GM23338 (cell line): Measurements from ENCODE around the gene ZCCHC2. TPM values are rescaled to one million over a fixed set of nuclear protein-coding genes. Genes with fewer than 3 reads are reported as not detected.
A peak's percentile ranks its signal among the peaks of the same experiment; 100 is the strongest.

Experiments
- ATAC-seq: fragments of 200-7000 bp; cut with Tn5 transposase; 3 replicates; pipeline ENCODE4 v1.9.1; 2020
- DNase-seq: peaks from one replicate; pipeline ENCODE4 v3.0.0-alpha.2; 2015; ENCODE audit warnings: low spot score
- H2AFZ ChIP-seq: fragments of 200-600 bp; sonication (generic); 2 replicates; pipeline ENCODE4 v1.8.0; 2016; ENCODE audit warnings: antibody characterized with exemption, mild to moderate bottlenecking, moderate library complexity
- H3F3A ChIP-seq: fragments of 200-600 bp; sonication (generic); replicated peaks from 2 replicates; pipeline ENCODE4 v1.8.0; 2017; ENCODE audit warnings: antibody characterized with exemption, mixed run types, low read depth
- H3K27ac ChIP-seq: fragments of 200-600 bp; sonication (generic); 2 replicates; pipeline ENCODE4 v1.6.1; 2016; ENCODE audit warnings: low read depth
- H3K27me3 ChIP-seq: fragments of 200-600 bp; sonication (generic); 2 replicates; pipeline ENCODE4 v1.8.0; 2016; ENCODE audit warnings: mild to moderate bottlenecking, mixed run types, moderate library complexity; ENCODE audit not compliant: insufficient read depth
- H3K36me3 ChIP-seq: fragments of 200-600 bp; sonication (generic); 2 replicates; pipeline ENCODE4 v1.8.0; 2016; ENCODE audit warnings: mild to moderate bottlenecking; ENCODE audit not compliant: insufficient read depth
- H3K4me1 ChIP-seq: fragments of 200-600 bp; sonication (generic); 2 replicates; pipeline ENCODE4 v1.8.0; 2016; ENCODE audit warnings: mild to moderate bottlenecking, moderate library complexity; ENCODE audit not compliant: insufficient read depth
- H3K4me2 ChIP-seq: fragments of 200-600 bp; sonication (generic); 2 replicates; pipeline ENCODE4 v1.7.1; 2017; ENCODE audit warnings: mixed run types
- H3K4me3 ChIP-seq: fragments of 200-600 bp; sonication (generic); 2 replicates; pipeline ENCODE4 v1.6.1; 2016; ENCODE audit warnings: mixed run types
- H3K79me2 ChIP-seq: fragments of 200-600 bp; sonication (generic); replicated peaks from 2 replicates; pipeline ENCODE4 v1.8.0; 2017; ENCODE audit warnings: mild to moderate bottlenecking; ENCODE audit not compliant: insufficient read depth
- H3K9me2 ChIP-seq: fragments of 200-600 bp; sonication (generic); 2 replicates; pipeline ENCODE4 v1.8.0; 2017; ENCODE audit not compliant: insufficient read depth
- H4K20me1 ChIP-seq: fragments of 200-600 bp; sonication (generic); replicated peaks from 2 replicates; pipeline ENCODE4 v1.8.0; 2017; ENCODE audit warnings: mild to moderate bottlenecking; ENCODE audit not compliant: insufficient read depth
- H3K27ac Mint-ChIP-seq: 2 replicates; pipeline ENCODE4 v1.8.0; 2020; ENCODE audit warnings: inconsistent platforms, mild to moderate bottlenecking, moderate library complexity, mixed read lengths
- H3K27me3 Mint-ChIP-seq: 3 replicates; pipeline ENCODE4 v1.8.0; 2022; ENCODE audit warnings: low read depth, mild to moderate bottlenecking, moderate library complexity, mixed read lengths, inconsistent platforms; ENCODE audit not compliant: insufficient read depth, poor library complexity
- H3K36me3 Mint-ChIP-seq: 3 replicates; pipeline ENCODE4 v1.8.0; 2021; ENCODE audit warnings: low read depth, mild to moderate bottlenecking, inconsistent platforms, moderate library complexity, mixed read lengths
- H3K4me1 Mint-ChIP-seq: 3 replicates; pipeline ENCODE4 v1.8.0; 2020; ENCODE audit warnings: mild to moderate bottlenecking, inconsistent platforms, mixed read lengths
- H3K4me3 Mint-ChIP-seq: 3 replicates; pipeline ENCODE4 v1.8.0; 2021; ENCODE audit warnings: moderate library complexity, mild to moderate bottlenecking, inconsistent platforms, mixed read lengths
- H3K9me3 Mint-ChIP-seq: 3 replicates; pipeline ENCODE4 v1.8.0; 2020; ENCODE audit warnings: moderate library complexity, mild to moderate bottlenecking, inconsistent platforms, mixed read lengths
- CREB1 ChIP-seq: fragments of 250-450 bp; sonication (Bioruptor Pico); IDR thresholded peaks from 2 replicates; pipeline ENCODE4 v1.5.0; 2020; ENCODE audit warnings: low read depth, mild to moderate bottlenecking, moderate library complexity
- EZH2 ChIP-seq: fragments of 200-600 bp; sonication (generic); IDR thresholded peaks from one replicate; pipeline ENCODE4 v1.8.0; 2017; ENCODE audit warnings: antibody characterized with exemption, mild to moderate bottlenecking, low read depth; ENCODE audit not compliant: unreplicated experiment
- EZH2phosphoT487 ChIP-seq: fragments of 200-600 bp; sonication (generic); IDR thresholded peaks from one replicate; pipeline ENCODE4 v1.8.1; 2018; ENCODE audit warnings: antibody characterized with exemption; ENCODE audit not compliant: unreplicated experiment
- JUNB ChIP-seq: IDR thresholded peaks from one replicate; pipeline ENCODE4 v1.6.1; 2016; ENCODE audit warnings: antibody characterized with exemption; ENCODE audit not compliant: unreplicated experiment
- NANOG ChIP-seq: IDR thresholded peaks from 2 replicates; pipeline ENCODE4 v1.6.1; 2016; ENCODE audit warnings: antibody characterized with exemption, borderline replicate concordance
- POLR2AphosphoS5 ChIP-seq: IDR thresholded peaks from 2 replicates; pipeline ENCODE4 v1.6.1; 2016; ENCODE audit warnings: antibody characterized with exemption, low read depth
- REST ChIP-seq: IDR thresholded peaks from one replicate; pipeline ENCODE4 v1.6.1; 2018; ENCODE audit warnings: antibody characterized with exemption; ENCODE audit not compliant: unreplicated experiment
- STAT1 ChIP-seq: IDR thresholded peaks from one replicate; pipeline ENCODE4 v1.6.1; 2016; ENCODE audit warnings: antibody characterized with exemption; ENCODE audit not compliant: unreplicated experiment
- ZNF331 ChIP-seq: fragments of 250-450 bp; sonication (Bioruptor Pico); IDR thresholded peaks from 2 replicates; pipeline ENCODE4 v1.5.0; 2020; ENCODE audit warnings: low read depth, mild to moderate bottlenecking, moderate library complexity
- polyA plus RNA-seq: library from polyadenylated mRNA; unstranded; fragments of >200 nt; fragmentation: Nextera tagmentation; extraction: Ambion mirVana; gene quantifications from 2 replicates; pipeline ENCODE4 v1.2.1, GENCODE V29; 2016
- total RNA-seq: library from RNA; depleted of rRNA; stranded (reverse); fragments of >200 nt; shearing (Covaris generic); gene quantifications from 2 replicates; pipeline ENCODE4 v1.2.3, GENCODE V29; 2014
- TF ChIP-seq, protein P1 (sequence below): fragments of 250-450 bp; sonication (Bioruptor Pico); IDR thresholded peaks from 2 replicates; pipeline ENCODE4 v1.5.0; 2020; ENCODE audit warnings: mild to moderate bottlenecking, moderate library complexity
- TF ChIP-seq, protein P2 (sequence below), 2 experiments: fragments of 200-600 bp in 1 of 2; sonication (generic) in 1 of 2; conservative IDR thresholded peaks; 2 replicates each; pipeline versions ENCODE4 v1.5.1 to v1.6.1; 2016 to 2017; ENCODE audit warnings: antibody characterized with exemption in 2 of 2, low read depth in 2 of 2, mild to moderate bottlenecking in 2 of 2, moderate library complexity in 1 of 2

ZCCHC2 gene
- total and polyA plus RNA-seq, 2 experiments from 2014 or later: 5.4 to 15.4 TPM

- no peaks in the 10 kb centered on the region for H4K20me1 ChIP-seq
- no peaks in the 10 kb centered on the region for H3K9me2 ChIP-seq
- TF ChIP-seq, protein P1, sequence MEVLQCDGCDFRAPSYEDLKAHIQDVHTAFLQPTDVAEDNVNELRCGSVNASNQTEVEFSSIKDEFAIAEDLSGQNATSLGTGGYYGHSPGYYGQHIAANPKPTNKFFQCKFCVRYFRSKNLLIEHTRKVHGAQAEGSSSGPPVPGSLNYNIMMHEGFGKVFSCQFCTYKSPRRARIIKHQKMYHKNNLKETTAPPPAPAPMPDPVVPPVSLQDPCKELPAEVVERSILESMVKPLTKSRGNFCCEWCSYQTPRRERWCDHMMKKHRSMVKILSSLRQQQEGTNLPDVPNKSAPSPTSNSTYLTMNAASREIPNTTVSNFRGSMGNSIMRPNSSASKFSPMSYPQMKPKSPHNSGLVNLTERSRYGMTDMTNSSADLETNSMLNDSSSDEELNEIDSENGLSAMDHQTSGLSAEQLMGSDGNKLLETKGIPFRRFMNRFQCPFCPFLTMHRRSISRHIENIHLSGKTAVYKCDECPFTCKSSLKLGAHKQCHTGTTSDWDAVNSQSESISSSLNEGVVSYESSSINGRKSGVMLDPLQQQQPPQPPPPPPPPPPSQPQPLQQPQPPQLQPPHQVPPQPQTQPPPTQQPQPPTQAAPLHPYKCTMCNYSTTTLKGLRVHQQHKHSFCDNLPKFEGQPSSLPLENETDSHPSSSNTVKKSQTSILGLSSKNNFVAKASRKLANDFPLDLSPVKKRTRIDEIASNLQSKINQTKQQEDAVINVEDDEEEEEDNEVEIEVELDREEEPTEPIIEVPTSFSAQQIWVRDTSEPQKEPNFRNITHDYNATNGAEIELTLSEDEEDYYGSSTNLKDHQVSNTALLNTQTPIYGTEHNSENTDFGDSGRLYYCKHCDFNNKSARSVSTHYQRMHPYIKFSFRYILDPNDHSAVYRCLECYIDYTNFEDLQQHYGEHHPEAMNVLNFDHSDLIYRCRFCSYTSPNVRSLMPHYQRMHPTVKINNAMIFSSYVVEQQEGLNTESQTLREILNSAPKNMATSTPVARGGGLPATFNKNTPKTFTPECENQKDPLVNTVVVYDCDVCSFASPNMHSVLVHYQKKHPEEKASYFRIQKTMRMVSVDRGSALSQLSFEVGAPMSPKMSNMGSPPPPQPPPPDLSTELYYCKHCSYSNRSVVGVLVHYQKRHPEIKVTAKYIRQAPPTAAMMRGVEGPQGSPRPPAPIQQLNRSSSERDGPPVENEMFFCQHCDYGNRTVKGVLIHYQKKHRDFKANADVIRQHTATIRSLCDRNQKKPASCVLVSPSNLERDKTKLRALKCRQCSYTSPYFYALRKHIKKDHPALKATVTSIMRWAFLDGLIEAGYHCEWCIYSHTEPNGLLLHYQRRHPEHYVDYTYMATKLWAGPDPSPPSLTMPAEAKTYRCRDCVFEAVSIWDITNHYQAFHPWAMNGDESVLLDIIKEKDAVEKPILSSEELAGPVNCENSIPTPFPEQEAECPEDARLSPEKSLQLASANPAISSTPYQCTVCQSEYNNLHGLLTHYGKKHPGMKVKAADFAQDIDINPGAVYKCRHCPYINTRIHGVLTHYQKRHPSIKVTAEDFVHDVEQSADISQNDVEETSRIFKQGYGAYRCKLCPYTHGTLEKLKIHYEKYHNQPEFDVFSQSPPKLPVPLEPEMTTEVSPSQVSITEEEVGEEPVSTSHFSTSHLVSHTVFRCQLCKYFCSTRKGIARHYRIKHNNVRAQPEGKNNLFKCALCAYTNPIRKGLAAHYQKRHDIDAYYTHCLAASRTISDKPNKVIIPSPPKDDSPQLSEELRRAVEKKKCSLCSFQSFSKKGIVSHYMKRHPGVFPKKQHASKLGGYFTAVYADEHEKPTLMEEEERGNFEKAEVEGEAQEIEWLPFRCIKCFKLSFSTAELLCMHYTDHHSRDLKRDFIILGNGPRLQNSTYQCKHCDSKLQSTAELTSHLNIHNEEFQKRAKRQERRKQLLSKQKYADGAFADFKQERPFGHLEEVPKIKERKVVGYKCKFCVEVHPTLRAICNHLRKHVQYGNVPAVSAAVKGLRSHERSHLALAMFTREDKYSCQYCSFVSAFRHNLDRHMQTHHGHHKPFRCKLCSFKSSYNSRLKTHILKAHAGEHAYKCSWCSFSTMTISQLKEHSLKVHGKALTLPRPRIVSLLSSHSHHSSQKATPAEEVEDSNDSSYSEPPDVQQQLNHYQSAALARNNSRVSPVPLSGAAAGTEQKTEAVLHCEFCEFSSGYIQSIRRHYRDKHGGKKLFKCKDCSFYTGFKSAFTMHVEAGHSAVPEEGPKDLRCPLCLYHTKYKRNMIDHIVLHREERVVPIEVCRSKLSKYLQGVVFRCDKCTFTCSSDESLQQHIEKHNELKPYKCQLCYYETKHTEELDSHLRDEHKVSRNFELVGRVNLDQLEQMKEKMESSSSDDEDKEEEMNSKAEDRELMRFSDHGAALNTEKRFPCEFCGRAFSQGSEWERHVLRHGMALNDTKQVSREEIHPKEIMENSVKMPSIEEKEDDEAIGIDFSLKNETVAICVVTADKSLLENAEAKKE (CRISPR knock-in tag): no peak
- TF ChIP-seq ZNF331 (CRISPR knock-in tag) (no peak), NANOG (no peak), POLR2AphosphoS5 (no peak)
- no peaks in the 10 kb centered on the region for H3K27me3 ChIP-seq
- no peaks in the 10 kb centered on the region for H3K79me2 ChIP-seq
- Mint-ChIP-seq H3K9me3 (no peaks in the 10 kb centered on the region), H3K4me3 (no peak overlapping the region), H3K4me1 (peaks cover 32% of the 10 kb centered on the region), H3K36me3 (no peaks in the 10 kb centered on the region), H3K27ac (no peak overlapping the region), H3K27me3 (peaks cover 14% of the 10 kb centered on the region)
- ATAC-seq: no peak
- DNase-seq: no peak
- 0 out of 2 replicates have a peak overlapping the region, but pooled peaks have one; percentile 32 for H2AFZ ChIP-seq
- peaks cover 14% of the 10 kb centered on the region for H3K4me1 ChIP-seq
- no peaks in the 10 kb centered on the region for H3K36me3 ChIP-seq
- H3F3A ChIP-seq: 0 out of 2 replicates have a peak, but pooled peaks cover 6% of the 10 kb centered on the region
- no peak overlapping the region for H3K4me2 ChIP-seq
- H3K4me3 ChIP-seq: no peak overlapping the region
- no peak overlapping the region for H3K27ac ChIP-seq
These were observed 86.9 kb downstream of the ZCCHC2 start for GRCh38 chr18:62609764-62610163.

DNA sequence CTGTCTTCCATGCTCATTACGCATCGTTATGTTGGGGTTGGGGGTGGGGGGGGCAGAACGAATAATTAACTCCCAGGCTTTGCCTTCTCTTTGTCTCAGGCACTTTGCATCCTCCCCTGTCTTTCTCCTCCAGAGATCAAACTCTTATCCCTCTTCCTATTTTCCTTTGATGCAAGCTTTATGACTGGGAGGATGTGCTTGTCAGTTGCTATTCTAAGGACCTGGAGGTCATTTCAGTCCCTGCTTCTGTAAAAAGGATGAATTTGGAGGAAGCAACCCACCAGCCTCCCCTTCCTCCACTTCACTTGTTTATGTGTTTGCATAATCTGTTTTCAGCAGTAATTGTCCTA, 87.5 kb downstream of the ZCCHC2 start:
- H2AFZ ChIP-seq: peak overlapping the region; percentile 99; the same call in 1 of the 2 replicates
- peaks cover 14% of the 10 kb centered on the region for H3K4me1 ChIP-seq
- H3K27ac Mint-ChIP-seq: no peak overlapping the region
- H3K4me3 ChIP-seq: peak overlapping the region; percentile 36; the same call in 1 of the 2 replicates
- no peaks in the 10 kb centered on the region for H3K27me3 ChIP-seq
- H3F3A ChIP-seq: 0 out of 2 replicates have a peak, but pooled peaks cover 6% of the 10 kb centered on the region
- H3K9me3 Mint-ChIP-seq: no peaks in the 10 kb centered on the region
- H4K20me1 ChIP-seq: no peaks in the 10 kb centered on the region
- no peaks in the 10 kb centered on the region for H3K36me3 Mint-ChIP-seq
- no peak overlapping the region for H3K27ac ChIP-seq
- peak overlapping the region; percentile 22; the same call in 2 of the 3 replicates for H3K4me3 Mint-ChIP-seq
- H3K27me3 Mint-ChIP-seq: peaks cover 14% of the 10 kb centered on the region
- no peaks in the 10 kb centered on the region for H3K36me3 ChIP-seq
- no peaks in the 10 kb centered on the region for H3K79me2 ChIP-seq
- H3K4me2 ChIP-seq: peak overlapping the region; percentile 50
- DNase-seq (no peak), ATAC-seq (no peak)
- H3K9me2 ChIP-seq: no peaks in the 10 kb centered on the region
- H3K4me1 Mint-ChIP-seq: peaks cover 32% of the 10 kb centered on the region
- TF ChIP-seq, protein P2, sequence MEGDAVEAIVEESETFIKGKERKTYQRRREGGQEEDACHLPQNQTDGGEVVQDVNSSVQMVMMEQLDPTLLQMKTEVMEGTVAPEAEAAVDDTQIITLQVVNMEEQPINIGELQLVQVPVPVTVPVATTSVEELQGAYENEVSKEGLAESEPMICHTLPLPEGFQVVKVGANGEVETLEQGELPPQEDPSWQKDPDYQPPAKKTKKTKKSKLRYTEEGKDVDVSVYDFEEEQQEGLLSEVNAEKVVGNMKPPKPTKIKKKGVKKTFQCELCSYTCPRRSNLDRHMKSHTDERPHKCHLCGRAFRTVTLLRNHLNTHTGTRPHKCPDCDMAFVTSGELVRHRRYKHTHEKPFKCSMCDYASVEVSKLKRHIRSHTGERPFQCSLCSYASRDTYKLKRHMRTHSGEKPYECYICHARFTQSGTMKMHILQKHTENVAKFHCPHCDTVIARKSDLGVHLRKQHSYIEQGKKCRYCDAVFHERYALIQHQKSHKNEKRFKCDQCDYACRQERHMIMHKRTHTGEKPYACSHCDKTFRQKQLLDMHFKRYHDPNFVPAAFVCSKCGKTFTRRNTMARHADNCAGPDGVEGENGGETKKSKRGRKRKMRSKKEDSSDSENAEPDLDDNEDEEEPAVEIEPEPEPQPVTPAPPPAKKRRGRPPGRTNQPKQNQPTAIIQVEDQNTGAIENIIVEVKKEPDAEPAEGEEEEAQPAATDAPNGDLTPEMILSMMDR (conservative IDR thresholded peaks at IDR 0.05; ENCODE audit: low read depth in 2 of 2): no peak
- TF ChIP-seq JUNB (no peak), ZNF331 (CRISPR knock-in tag) (no peak), REST (no peak), POLR2AphosphoS5 (no peak), EZH2 (no peak), EZH2phosphoT487 (no peak), STAT1 (no peak), CREB1 (CRISPR knock-in tag) (no peak)
